Endothelial cell of umbilical vein (primary cell): ENCODE measurements around the gene MAP7D2. TPM values are rescaled to one million over a fixed set of nuclear protein-coding genes. Genes with fewer than 3 reads are reported as not detected.

ENCODE experiments used
- BruUV-seq: library from RNA; stranded (reverse); fragments of 400-500 nt; replicated peaks from 2 replicates; lab custom pipeline; 2021; lab: Mats Ljungman, UMichigan
- CTCF ChIA-PET: fragments of 300-600, 350-600 bp; sonication (Branson Sonifier 250); formaldehyde crosslinking; loops from one replicate; lab custom pipeline; 2021; ENCODE audit warnings: antibody characterized with exemption, inconsistent platforms; lab: Charles Lee
- POLR2A ChIA-PET: fragments of 300-600, 350-600 bp; sonication (Branson Sonifier 250); formaldehyde crosslinking; loops from one replicate; lab custom pipeline; 2021; ENCODE audit warnings: antibody characterized with exemption, inconsistent platforms; lab: Charles Lee
- DNase-seq: peaks from one replicate; pipeline ENCODE4 v3.0.0-alpha.2; 2011; ENCODE audit warnings: low read depth, low spot score
- FAIRE-seq: peaks from 2 replicates; lab custom pipeline; 2011; peaks lifted over from hg19 to GRCh38; lab: Jason Lieb, UNC
- H2AFZ ChIP-seq: 2 replicates; pipeline ENCODE4 v1.6.0; 2012; ENCODE audit warnings: low read depth, low read length, control low read depth, inconsistent platforms
- H3K27ac ChIP-seq: 2 replicates; pipeline ENCODE4 v1.5.1; 2011; ENCODE audit warnings: low read depth, mild to moderate bottlenecking, control low read depth, low read length, moderate library complexity; ENCODE audit not compliant: insufficient read depth
- H3K27me3 ChIP-seq, 2 experiments: 2 replicates each; pipeline versions ENCODE4 v1.6.0 to v1.6.1; 2011; ENCODE audit warnings: low read length in 2 of 2, mixed read lengths in 1 of 2; ENCODE audit not compliant: control insufficient read depth in 2 of 2, insufficient read depth in 2 of 2
- H3K36me3 ChIP-seq, 2 experiments: 2 replicates in 1 of 2; 3 replicates in 1 of 2; pipeline ENCODE4 v1.5.1; 2011; ENCODE audit warnings: low read length in 2 of 2, mild to moderate bottlenecking in 1 of 2, moderate library complexity in 1 of 2; ENCODE audit not compliant: control insufficient read depth in 2 of 2, insufficient read depth in 2 of 2; ENCODE audit errors: extremely low read depth in 1 of 2
- H3K4me1 ChIP-seq: 3 replicates; pipeline ENCODE4 v1.5.1; 2011; ENCODE audit warnings: mild to moderate bottlenecking, low read length; ENCODE audit not compliant: control insufficient read depth, insufficient read depth; ENCODE audit errors: extremely low read depth
- H3K4me2 ChIP-seq: 2 replicates; pipeline ENCODE4 v1.6.1; 2011; ENCODE audit warnings: low read length, control low read depth, mixed read lengths; ENCODE audit not compliant: insufficient read depth
- H3K4me3 ChIP-seq, 3 experiments: fragments of 200-600 bp in 1 of 3; sonication (generic), shearing (Covaris generic) in 1 of 3; replicated peaks in 1 of 3; 2 replicates each; pipeline ENCODE4 v1.5.1; 2011 to 2016; ENCODE audit warnings: control low read depth in 3 of 3, low read length in 3 of 3, mild to moderate bottlenecking in 2 of 3, inconsistent platforms in 1 of 3, low read depth in 1 of 3, moderate library complexity in 1 of 3; ENCODE audit not compliant: insufficient read depth in 1 of 3
- H3K79me2 ChIP-seq: 2 replicates; pipeline ENCODE4 v1.6.0; 2012; ENCODE audit warnings: low read length, inconsistent platforms; ENCODE audit not compliant: control insufficient read depth, insufficient read depth
- H3K9ac ChIP-seq: replicated peaks from 2 replicates; pipeline ENCODE3; 2011; ENCODE audit warnings: low read length, control low read depth; ENCODE audit not compliant: insufficient read depth; ENCODE audit errors: extremely low read depth
- H3K9me1 ChIP-seq: replicated peaks from 3 replicates; pipeline ENCODE4 v1.6.0; 2011; ENCODE audit warnings: mild to moderate bottlenecking, low read length; ENCODE audit not compliant: control insufficient read depth, insufficient read depth; ENCODE audit errors: extremely low read depth
- H3K9me3 ChIP-seq: replicated peaks from 2 replicates; pipeline ENCODE4 v1.5.1; 2012; ENCODE audit warnings: low read length, inconsistent platforms; ENCODE audit not compliant: control insufficient read depth, insufficient read depth
- H4K20me1 ChIP-seq: replicated peaks from 2 replicates; pipeline ENCODE3; 2011; ENCODE audit warnings: mild to moderate bottlenecking, low read length; ENCODE audit not compliant: control insufficient read depth, insufficient read depth; ENCODE audit errors: extremely low read depth
- EZH2 ChIP-seq: IDR thresholded peaks from 2 replicates; pipeline ENCODE4 v1.6.1; 2012; ENCODE audit warnings: borderline replicate concordance, low read depth, mild to moderate bottlenecking, moderate library complexity, low read length, inconsistent platforms; ENCODE audit not compliant: severe bottlenecking
- FOS ChIP-seq: IDR thresholded peaks from 2 replicates; pipeline ENCODE4 v1.6.1; 2011; ENCODE audit warnings: mild to moderate bottlenecking, low read length, moderate library complexity, borderline replicate concordance; ENCODE audit not compliant: insufficient read depth
- GATA2 ChIP-seq: IDR thresholded peaks from 2 replicates; pipeline ENCODE4 v1.7.0; 2011; ENCODE audit warnings: low read depth, mild to moderate bottlenecking, moderate library complexity, mixed read lengths, low read length; ENCODE audit not compliant: insufficient read length, insufficient read depth
- JUN ChIP-seq: IDR thresholded peaks from 2 replicates; pipeline ENCODE4 v1.6.1; 2011; ENCODE audit warnings: borderline replicate concordance, low read depth; ENCODE audit not compliant: insufficient read length, insufficient read depth
- POLR2AphosphoS5 ChIP-seq: IDR thresholded peaks from 2 replicates; pipeline ENCODE4 v1.6.1; 2012; ENCODE audit warnings: low read depth, mild to moderate bottlenecking, control low read depth, low read length, moderate library complexity; ENCODE audit not compliant: insufficient read depth
- dilution Hi-C: fragments of 300-500 bp; cut with MboI; formaldehyde crosslinking; loops from one replicate; pipeline ENCODE4 v1.15.0; 2019; ENCODE audit warnings: low sequenced_read_pairs; ENCODE audit not compliant: extremely low pct_ligation_motif_present
- intact Hi-C: fragments of 100-400 bp; cut with micrococcal nuclease; formaldehyde crosslinking; loops from one replicate; pipeline ENCODE4 v1.10.0; 2022
- polyA plus RNA-seq, 4 experiments: library from polyadenylated mRNA; depleted of rRNA in 3 of 4; stranded (reverse) in 3 of 4; unstranded in 1 of 4; fragments of >200 nt; gene quantifications; 2 replicates each; pipeline versions ENCODE4 v1.2.1 to v1.2.3, GENCODE V29; 2011 to 2012; ENCODE audit warnings: missing spikeins in 1 of 4
- total RNA-seq: library from RNA; stranded (reverse); gene quantifications from 2 replicates; pipeline ENCODE4 v1.2.3, GENCODE V29; 2021
- TF ChIP-seq, protein P1 (sequence below): IDR thresholded peaks from 2 replicates; pipeline ENCODE4 v1.6.1; 2011; ENCODE audit not compliant: insufficient read depth, insufficient read length
- TF ChIP-seq, protein P2 (sequence below), 2 donors: IDR thresholded peaks; 1 replicate in 1 of 2; 2 replicates in 1 of 2; pipeline ENCODE4 v1.5.1; 2011; ENCODE audit warnings: low read length in 2 of 2, mild to moderate bottlenecking in 2 of 2, moderate library complexity in 2 of 2, control low read depth in 1 of 2, inconsistent platforms in 1 of 2, low read depth in 1 of 2; ENCODE audit not compliant: insufficient read depth in 1 of 2; ENCODE audit errors: extremely low read depth in 1 of 2

The MAP7D2 gene
- total and polyA plus RNA-seq, 2 donors (not counting 3 experiments of a cell fraction or from before 2014, with no cell fraction given) = 0.08 to 0.15 TPM

DNA sequence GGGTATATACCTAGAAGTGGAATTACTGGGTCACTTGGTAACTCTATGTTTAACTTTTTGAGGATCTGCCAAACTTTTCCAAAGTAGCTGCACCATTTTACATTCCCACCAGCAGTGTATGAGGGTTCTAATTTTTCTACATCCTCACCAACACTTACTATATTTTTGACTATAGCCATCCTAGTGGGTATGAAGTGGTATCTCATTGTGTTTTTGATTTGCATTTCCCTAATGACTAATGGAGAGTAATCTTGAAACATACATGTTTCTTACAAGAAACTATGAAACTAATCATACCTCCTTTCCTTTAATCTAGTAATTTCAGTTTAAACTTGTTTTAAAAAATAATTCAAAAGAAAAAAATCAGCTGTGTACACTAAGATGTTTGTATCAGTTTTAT, 143.7 kb downstream of the MAP7D2 start:
- ChIA-PET CTCF (no interaction called here), POLR2A (no interaction called here)
- H3K4me1 ChIP-seq = no peaks in the 10 kb centered on the region
- H3K79me2 ChIP-seq = no peaks in the 10 kb centered on the region
- H3K4me3 ChIP-seq = no peak overlapping the region
- no peak for FAIRE-seq
- no peak for DNase-seq
- no peaks in the 10 kb centered on the region for H3K36me3 ChIP-seq
- H3K9ac ChIP-seq = no peak overlapping the region
- no TSS peak for BruUV-seq
- H3K9me1 ChIP-seq = no peaks in the 10 kb centered on the region
- dilution Hi-C loops = no loop called here
- H4K20me1 ChIP-seq = no peaks in the 10 kb centered on the region
- no peak overlapping the region for H3K4me2 ChIP-seq
- H3K9me3 ChIP-seq = no peaks in the 10 kb centered on the region
- H3K27me3 ChIP-seq = no peaks in the 10 kb centered on the region
- TF ChIP-seq EZH2 (no peak), GATA2 (no peak), JUN (no peak), FOS (no peak)
- TF ChIP-seq, protein P1, sequence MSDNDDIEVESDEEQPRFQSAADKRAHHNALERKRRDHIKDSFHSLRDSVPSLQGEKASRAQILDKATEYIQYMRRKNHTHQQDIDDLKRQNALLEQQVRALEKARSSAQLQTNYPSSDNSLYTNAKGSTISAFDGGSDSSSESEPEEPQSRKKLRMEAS = no peak
- intact Hi-C loops = no loop called here
- H3K27ac ChIP-seq = no peak overlapping the region
- no peak overlapping the region for H2AFZ ChIP-seq

DNA sequence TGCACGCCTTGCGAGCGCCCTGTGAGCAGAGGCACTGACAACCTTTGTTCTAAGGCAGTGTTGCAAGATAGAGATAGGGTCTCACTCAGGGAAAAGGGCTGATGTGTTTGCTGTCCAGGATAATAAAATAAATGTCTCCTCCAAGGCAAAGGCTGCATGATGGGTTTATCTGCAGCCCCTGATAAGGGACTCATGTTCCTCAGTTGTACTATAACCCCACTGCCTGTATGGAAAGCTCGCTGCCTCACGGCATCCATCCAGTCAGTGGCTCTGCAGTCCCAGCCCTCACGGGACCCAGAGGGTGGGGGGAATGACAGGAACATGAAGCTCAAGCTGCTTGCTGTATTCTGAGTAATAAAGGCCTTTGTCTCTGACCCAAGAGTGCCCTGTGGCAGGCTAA, 148.4 kb downstream of the MAP7D2 start:
- H3K4me1 ChIP-seq = no peaks in the 10 kb centered on the region
- no TSS peak for BruUV-seq
- no peaks in the 10 kb centered on the region for H3K9me3 ChIP-seq
- POLR2A ChIA-PET = no interaction called here
- no peaks in the 10 kb centered on the region for H3K27me3 ChIP-seq
- dilution Hi-C loops = no loop called here
- TF ChIP-seq, protein P1 = no peak
- no peak for TF ChIP-seq POLR2AphosphoS5
- no peak for TF ChIP-seq JUN
- no peak for TF ChIP-seq EZH2
- TF ChIP-seq FOS = no peak
- TF ChIP-seq, protein P2, sequence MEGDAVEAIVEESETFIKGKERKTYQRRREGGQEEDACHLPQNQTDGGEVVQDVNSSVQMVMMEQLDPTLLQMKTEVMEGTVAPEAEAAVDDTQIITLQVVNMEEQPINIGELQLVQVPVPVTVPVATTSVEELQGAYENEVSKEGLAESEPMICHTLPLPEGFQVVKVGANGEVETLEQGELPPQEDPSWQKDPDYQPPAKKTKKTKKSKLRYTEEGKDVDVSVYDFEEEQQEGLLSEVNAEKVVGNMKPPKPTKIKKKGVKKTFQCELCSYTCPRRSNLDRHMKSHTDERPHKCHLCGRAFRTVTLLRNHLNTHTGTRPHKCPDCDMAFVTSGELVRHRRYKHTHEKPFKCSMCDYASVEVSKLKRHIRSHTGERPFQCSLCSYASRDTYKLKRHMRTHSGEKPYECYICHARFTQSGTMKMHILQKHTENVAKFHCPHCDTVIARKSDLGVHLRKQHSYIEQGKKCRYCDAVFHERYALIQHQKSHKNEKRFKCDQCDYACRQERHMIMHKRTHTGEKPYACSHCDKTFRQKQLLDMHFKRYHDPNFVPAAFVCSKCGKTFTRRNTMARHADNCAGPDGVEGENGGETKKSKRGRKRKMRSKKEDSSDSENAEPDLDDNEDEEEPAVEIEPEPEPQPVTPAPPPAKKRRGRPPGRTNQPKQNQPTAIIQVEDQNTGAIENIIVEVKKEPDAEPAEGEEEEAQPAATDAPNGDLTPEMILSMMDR (IDR thresholded peaks at IDR 0.05; ENCODE audit: extremely low read depth in 1 of 2, insufficient read depth in 1 of 2, low read depth in 1 of 2, low read length in 2 of 2) = no peak
- no peak for TF ChIP-seq GATA2
- CTCF ChIA-PET = no interaction called here
- FAIRE-seq (no peak), DNase-seq (no peak)
- intact Hi-C loops = no loop called here
- H3K27ac ChIP-seq = no peak overlapping the region
- no peak overlapping the region for H3K4me3 ChIP-seq
- no peaks in the 10 kb centered on the region for H3K79me2 ChIP-seq
- H3K36me3 ChIP-seq = peaks cover 0 to 2% of the 10 kb centered on the region in 2 experiments
- no peak overlapping the region for H2AFZ ChIP-seq
- no peak overlapping the region for H3K9ac ChIP-seq
- H4K20me1 ChIP-seq = no peaks in the 10 kb centered on the region
- H3K4me2 ChIP-seq = no peak overlapping the region
- H3K9me1 ChIP-seq = no peaks in the 10 kb centered on the region
